Activated naive CD4-positive, alpha-beta T cell treated with anti-CD3 and anti-CD28 coated beads, Interleukin-2, amount 50 U/mL, for 72 hours (primary cell): ENCODE data around the gene BCL2L13. TPM values are rescaled to one million over a fixed set of nuclear protein-coding genes. Genes with fewer than 3 reads are reported as not detected.

Experiments
- ATAC-seq, 2 donors: fragments of 150-1000 bp; cut with Tn5 transposase; 2 replicates each; pipeline ENCODE4 v1.10.0; 2021; ENCODE audit warnings: mild to moderate bottlenecking in 2 of 2, moderate library complexity in 2 of 2
- DNase-seq, 2 donors: peaks; one replicate each; pipeline ENCODE4 v3.0.0; 2021 to 2022; ENCODE audit warnings: low spot score in 2 of 2
- H3K27ac Mint-ChIP-seq, 2 donors: one replicate each; pipeline ENCODE4 v1.8.0; 2022; ENCODE audit warnings: mild to moderate bottlenecking in 2 of 2, mixed read lengths in 2 of 2
- H3K36me3 Mint-ChIP-seq, 2 donors: one replicate each; pipeline ENCODE4 v1.8.0; 2022; ENCODE audit warnings: mixed read lengths in 2 of 2
- H3K9me3 Mint-ChIP-seq, 2 donors: one replicate each; pipeline ENCODE4 v1.8.0; 2022; ENCODE audit warnings: mixed read lengths in 2 of 2
- total RNA-seq, 2 donors: library from RNA; stranded (reverse); gene quantifications; one replicate each; pipeline ENCODE4 v1.2.3, GENCODE V29; 2022

BCL2L13 gene
- 10 to 100 TPM; 22.3 to 34.5 TPM for total RNA-seq

DNA sequence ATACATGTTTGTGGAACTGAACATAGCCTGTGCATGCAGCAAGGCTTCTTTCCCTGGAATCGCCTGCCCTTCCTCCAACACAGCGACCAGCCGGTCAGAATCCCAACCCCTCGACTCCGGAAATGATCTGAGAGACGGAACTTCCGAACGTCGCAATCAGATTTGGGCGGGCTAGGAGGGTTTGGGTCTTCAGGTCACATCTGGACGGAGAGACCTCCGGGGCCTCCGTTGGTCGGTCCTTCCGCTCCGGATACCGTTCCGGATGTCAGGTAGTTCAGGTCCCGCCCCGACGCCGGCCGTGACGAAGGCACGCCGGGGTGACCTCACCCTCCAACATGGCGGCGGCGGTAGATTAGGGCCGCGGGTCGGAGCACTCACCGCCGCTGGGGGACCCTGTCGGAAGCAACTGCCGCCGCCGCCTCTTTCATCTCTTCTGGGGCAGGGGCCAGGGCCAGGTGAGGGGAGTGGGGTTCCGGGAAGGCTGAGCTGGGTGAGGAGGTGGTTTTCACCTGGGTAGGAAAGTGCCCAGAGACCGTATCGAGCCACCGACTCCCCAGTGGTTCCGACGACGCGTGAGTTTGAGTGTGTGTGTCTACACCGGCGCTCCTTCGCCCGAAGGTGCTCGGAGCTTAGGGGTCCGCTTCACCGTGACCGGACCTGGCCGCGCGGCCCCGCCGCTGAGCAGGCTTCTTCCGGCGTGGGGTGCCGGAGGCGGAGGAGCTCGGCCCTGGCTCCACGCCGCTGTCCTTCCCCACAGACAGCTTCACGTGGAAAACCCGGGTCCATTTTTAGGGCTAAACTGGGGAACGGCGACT, at the start of gene BCL2L13:
Gene BCL2L13, plus strand, starts transcription at position 326 of the 815 bp plus-strand sequence. CDS start 16,955 bp downstream, outside the sequence.
- Mint-ChIP-seq H3K36me3 (peaks cover 23 to 25% of the 10 kb centered on the region in 2 donors), H3K27ac (peak within 1 kb of the TSS; percentile 96 to 97), H3K9me3 (no peaks in the 10 kb centered on the region)
- ATAC-seq (peak; percentile 98), DNase-seq (peak; percentile 87 to 88)

GRCh38 chr22:17589810-17590375, 48.7 kb upstream of the BCL2L13 start:
- DNase-seq (no peak), ATAC-seq (no peak)
- no peaks in the 10 kb centered on the region for H3K36me3 Mint-ChIP-seq
- H3K27ac Mint-ChIP-seq, result no peak overlapping the region
- no peaks in the 10 kb centered on the region for H3K9me3 Mint-ChIP-seq

GRCh38 chr22:17590586-17590985, 48.0 kb upstream of the BCL2L13 start:
- no peak overlapping the region for H3K27ac Mint-ChIP-seq

DNA sequence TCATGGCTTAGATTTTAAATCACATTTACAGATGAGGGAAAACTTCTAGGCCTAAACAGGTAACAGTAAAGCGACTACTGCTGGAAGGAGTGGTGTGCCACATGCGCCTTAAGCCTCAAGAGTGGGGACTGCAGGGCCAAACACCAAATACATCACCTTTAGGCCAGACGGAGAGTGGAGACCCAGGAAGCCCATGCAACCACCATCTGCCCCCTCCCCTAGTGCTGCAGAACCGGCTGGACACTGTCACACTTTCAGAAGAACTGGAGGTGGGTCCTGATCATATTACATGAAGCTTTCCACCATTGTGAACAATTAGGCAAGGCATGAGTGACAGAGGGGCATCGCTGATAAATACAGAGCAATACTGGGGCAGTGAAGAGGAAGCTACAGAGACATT, 46.4 kb upstream of the BCL2L13 start:
- DNase-seq (peak in 1 of 2 donors; percentile 7), ATAC-seq (no peak)
- Mint-ChIP-seq H3K9me3 (no peaks in the 10 kb centered on the region), H3K27ac (no peak overlapping the region), H3K36me3 (peaks cover 0 to 5% of the 10 kb centered on the region in 2 donors)

More at GRCh38 chr22:17590586-17590985, 48.0 kb upstream of the BCL2L13 start:
- DNase-seq, result no peak
- Mint-ChIP-seq H3K36me3 (no peaks in the 10 kb centered on the region), H3K9me3 (no peaks in the 10 kb centered on the region)
- no peak for ATAC-seq

DNA sequence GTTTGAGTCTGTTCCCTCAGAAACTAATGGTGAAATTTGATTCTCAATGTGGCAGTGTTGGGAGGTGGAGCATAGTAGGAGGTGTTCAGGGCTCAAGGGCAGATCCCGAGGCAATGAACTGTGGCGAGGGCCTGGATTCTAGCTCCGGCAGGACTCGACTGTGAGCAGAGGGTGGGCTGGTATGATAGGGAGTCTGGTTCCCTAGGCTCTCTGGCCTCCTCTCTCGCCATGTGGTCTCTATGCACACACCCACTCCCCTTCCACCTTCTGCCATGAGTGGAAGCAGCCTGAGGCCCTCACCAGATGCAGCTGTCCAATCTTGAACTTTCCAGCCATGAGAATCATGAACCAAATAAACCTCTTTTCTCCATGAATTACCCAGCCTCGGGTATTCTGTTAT, 42.3 kb upstream of the BCL2L13 start:
- no peaks in the 10 kb centered on the region for H3K9me3 Mint-ChIP-seq
- H3K36me3 Mint-ChIP-seq, result peaks cover 11 to 16% of the 10 kb centered on the region in 2 donors
- ATAC-seq, result no peak
- DNase-seq, result no peak
- no peak overlapping the region for H3K27ac Mint-ChIP-seq

- Mint-ChIP-seq H3K27ac (peak overlapping the region in 1 of 2 donors; percentile 74), H3K9me3 (no peaks in the 10 kb centered on the region), H3K36me3 (peaks cover 11 to 16% of the 10 kb centered on the region in 2 donors)
- DNase-seq (no peak), ATAC-seq (peak; percentile 30 to 56)
These were observed 41.3 kb upstream of the BCL2L13 start for GRCh38 chr22:17597217-17597616.

DNA sequence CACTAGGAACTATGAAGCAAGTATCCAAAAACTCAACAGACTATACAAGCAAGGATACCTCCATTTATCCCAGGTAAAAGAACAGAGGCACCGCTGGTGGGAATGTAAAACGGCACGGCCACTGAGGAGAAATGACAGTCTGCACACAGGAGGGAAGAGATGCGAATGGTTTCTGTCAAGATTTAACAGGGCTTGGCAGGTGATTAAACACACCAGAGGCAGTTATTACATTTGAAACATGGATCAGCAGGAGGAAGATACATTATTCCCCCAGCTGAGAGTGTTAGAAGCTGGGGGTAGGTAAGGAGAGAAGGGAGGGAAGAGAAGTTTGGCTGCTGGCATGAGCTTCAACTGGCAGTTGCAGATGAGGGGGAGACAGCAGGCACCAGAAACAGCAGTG, 40.2 kb upstream of the BCL2L13 start:
- Mint-ChIP-seq H3K27ac (peak overlapping the region in 1 of 2 donors; percentile 6), H3K36me3 (peaks cover 11 to 16% of the 10 kb centered on the region in 2 donors), H3K9me3 (no peaks in the 10 kb centered on the region)
- ATAC-seq (no peak), DNase-seq (no peak)

DNA sequence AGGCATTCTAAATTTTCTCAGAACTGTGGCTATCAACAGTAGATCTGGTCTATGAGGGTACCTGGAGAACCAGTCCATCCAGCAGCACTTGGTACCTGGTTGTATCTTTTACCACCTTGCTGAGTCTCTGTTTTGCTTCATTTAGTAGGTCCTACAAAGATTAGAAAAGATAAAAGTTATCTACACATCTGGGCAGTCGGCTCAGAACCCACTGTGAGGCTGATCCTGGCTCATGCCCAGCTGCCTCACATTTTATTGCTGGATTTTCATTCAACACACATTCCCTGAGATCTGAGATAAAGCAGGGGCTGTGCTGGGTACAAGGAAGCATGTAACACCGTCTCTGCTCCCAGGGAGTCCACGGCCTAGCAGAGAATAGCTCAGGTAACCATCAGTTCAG, 37.5 kb upstream of the BCL2L13 start:
- H3K36me3 Mint-ChIP-seq, result peaks cover 11 to 16% of the 10 kb centered on the region in 2 donors
- H3K9me3 Mint-ChIP-seq, result no peaks in the 10 kb centered on the region
- ATAC-seq (no peak), DNase-seq (no peak)
- peak overlapping the region; percentile 50 to 63 for H3K27ac Mint-ChIP-seq

GRCh38 chr22:17603668-17604067, 34.9 kb upstream of the BCL2L13 start:
- H3K27ac Mint-ChIP-seq, result no peak overlapping the region
- no peak for ATAC-seq
- DNase-seq, result no peak
- peaks cover 5% of the 10 kb centered on the region in 2 donors for H3K36me3 Mint-ChIP-seq
- no peaks in the 10 kb centered on the region for H3K9me3 Mint-ChIP-seq

DNA sequence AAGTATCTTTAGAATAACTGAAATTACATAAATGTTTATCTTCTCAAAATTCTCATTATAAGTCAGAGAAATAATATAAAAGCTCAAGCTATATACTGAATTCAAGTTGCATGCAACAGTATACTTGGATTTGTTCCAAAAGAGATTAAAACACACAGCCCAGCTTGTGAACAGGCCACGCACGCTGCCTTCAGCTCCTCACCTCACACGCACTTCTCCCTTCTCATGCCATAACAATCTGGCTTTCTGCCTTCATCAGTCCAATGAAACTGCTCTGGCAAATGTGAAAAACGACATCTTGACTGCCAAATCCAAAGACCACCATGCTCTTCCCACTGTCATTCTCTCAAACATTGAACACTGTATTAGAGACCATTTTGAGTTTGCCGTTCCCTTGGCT, 32.1 kb upstream of the BCL2L13 start:
- Mint-ChIP-seq H3K27ac (peak overlapping the region in 1 of 2 donors; percentile 87), H3K36me3 (no peaks in the 10 kb centered on the region), H3K9me3 (no peaks in the 10 kb centered on the region)
- ATAC-seq, result no peak
- no peak for DNase-seq

DNA sequence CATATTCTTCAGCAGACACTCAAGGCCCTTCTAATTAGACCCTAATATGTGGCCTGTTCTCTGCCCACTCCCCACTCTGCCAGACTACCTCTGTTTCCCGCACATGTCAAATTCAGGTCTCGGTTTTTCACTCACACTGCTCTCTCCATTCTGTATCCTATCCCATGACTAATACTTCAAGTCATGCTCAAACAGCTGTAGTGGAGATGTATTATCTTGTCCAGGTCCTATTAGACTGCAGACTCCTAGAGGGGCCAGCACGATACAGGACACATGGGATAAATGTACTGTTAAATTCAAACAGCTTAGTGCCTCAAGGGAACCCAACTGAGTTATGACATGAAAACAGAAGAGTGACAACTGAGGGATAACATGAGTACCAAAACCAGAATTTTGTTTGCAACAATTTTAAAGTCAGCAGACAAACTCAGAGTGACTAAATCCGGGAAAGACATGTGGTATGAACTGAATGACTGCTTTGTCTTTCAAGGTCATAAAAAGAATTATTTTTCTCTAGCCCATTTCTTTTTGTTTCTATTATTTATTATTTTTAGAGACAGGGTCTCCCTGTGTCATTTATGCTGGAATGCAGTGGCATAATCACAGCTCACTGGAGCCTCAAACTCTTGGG, 30.6 kb upstream of the BCL2L13 start:
- H3K9me3 Mint-ChIP-seq, result no peaks in the 10 kb centered on the region
- H3K27ac Mint-ChIP-seq, result peak overlapping the region in 1 of 2 donors; percentile 70
- ATAC-seq (peak in 1 of 2 donors; percentile 50), DNase-seq (no peak)
- H3K36me3 Mint-ChIP-seq, result no peaks in the 10 kb centered on the region

- Mint-ChIP-seq H3K9me3 (no peaks in the 10 kb centered on the region), H3K36me3 (no peaks in the 10 kb centered on the region), H3K27ac (peak overlapping the region in 1 of 2 donors; percentile 79)
- DNase-seq (no peak), ATAC-seq (no peak)
These were observed 26.5 kb upstream of the BCL2L13 start for GRCh38 chr22:17612057-17612456.

DNA sequence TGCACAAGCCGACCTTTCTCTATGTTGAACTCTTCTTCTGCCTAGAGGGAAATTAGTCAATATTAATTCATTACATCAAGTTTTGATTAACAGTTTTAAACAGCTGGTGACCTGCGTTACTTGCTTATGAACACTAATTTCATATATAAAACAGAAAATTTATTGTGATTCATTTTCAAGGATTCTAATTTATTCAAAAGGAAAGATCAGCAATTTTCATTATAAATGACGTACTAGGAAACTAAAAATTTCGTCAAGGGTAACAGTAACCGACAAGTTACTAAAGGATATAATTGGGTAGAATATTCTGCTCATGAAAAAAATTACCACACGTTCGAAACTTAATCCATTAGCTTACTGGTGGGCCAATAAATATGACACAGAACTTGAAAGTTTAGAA, 25.3 kb upstream of the BCL2L13 start:
- H3K9me3 Mint-ChIP-seq, result no peaks in the 10 kb centered on the region
- H3K27ac Mint-ChIP-seq, result no peak overlapping the region
- ATAC-seq, result no peak
- no peak for DNase-seq
- no peaks in the 10 kb centered on the region for H3K36me3 Mint-ChIP-seq

DNA sequence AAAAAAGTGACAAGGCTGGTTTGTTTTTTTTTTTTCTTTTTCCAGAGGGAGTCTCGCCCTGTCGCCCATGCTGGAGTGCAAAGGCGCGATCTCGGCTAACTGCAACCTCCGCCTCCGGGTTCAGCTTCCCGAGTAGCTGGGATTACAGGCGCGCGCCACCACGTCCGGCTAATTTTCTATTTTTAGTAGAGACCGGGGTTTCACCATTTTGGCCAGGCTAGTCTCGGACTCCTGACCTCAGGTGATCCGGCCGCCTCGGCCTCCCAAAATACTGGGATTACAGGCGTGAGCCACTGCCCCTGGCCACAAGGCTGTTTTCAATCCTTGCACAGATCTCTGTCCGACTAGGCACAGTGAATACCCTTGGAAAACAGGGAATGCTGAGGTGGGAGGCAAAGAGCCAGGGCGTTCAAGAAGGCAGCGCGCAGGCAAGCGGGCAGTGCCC, 10.6 kb upstream of the BCL2L13 start:
- Mint-ChIP-seq H3K36me3 (peaks cover 0 to 11% of the 10 kb centered on the region in 2 donors), H3K27ac (peak overlapping the region; percentile 97), H3K9me3 (no peaks in the 10 kb centered on the region)
- DNase-seq (no peak), ATAC-seq (no peak)

DNA sequence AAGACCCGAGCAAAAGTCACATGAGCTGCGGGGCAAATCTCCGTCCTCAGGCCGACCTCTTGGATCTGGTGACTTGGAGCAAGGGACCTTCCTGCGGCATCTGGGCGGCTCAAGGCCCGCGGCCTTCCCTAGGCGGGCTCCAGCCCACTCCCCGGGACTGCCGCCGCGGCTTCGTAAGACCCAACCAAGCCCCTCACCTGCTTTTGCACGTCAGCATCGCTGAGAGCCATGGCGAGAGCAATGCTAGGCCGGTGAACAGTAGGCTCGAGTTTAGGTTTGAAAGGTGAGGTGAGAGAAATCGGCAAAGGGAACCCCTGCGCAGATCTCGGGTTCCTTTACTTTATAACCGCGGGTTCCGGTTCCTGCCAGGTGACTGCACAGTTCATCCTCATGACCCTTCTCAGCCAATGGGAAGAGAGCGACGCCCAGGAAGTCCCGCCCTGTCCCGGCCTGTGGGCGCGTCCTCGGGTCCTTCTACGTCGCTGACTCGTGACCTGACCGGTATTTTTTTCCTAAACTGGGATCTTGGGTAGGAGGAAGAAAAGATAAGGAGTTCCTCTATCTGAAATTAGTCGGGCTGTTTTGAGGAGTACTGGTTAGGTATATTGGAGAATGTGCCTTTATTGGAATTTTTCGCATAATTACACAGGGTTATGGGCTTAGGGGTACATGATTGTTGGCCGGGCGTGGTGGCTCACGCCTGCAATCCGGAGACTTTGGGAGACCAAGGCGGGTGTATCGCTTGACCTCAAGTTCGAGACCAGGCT, 10.0 kb upstream of the BCL2L13 start, which contains the start of gene ATP6V1E1:
Gene ATP6V1E1, minus strand, starts transcription at position 344 of the 767 bp plus-strand sequence. Its CDS starts 114 bp downstream, at position 230.
- H3K36me3 Mint-ChIP-seq, result peaks cover 0 to 11% of the 10 kb centered on the region in 2 donors

DNA sequence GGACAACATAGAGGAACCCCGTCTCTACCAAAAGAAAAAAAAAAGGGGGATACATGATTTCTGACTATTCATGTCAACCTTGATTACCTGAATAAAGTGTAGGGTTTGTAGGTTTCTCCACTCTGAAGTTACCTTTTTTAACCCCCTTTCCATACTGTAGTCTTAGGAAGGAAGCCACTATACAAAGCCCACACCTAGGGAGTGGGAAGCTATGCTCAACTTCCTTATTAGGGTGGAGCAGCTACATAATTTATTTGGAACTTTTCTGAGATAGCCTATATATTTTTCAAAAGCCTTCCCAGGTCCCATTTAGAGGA, 9.4 kb upstream of the BCL2L13 start:
- Mint-ChIP-seq H3K27ac (peak overlapping the region; percentile 97), H3K9me3 (no peaks in the 10 kb centered on the region), H3K36me3 (peaks cover 0 to 11% of the 10 kb centered on the region in 2 donors)
- DNase-seq (no peak), ATAC-seq (no peak)

More for the DNA sequence above, 10.0 kb upstream of the BCL2L13 start, which contains the start of gene ATP6V1E1:
- H3K27ac Mint-ChIP-seq, result peak within 1 kb of the TSS; percentile 97
- ATAC-seq, result peak; percentile 100
- H3K9me3 Mint-ChIP-seq, result no peaks in the 10 kb centered on the region
- DNase-seq, result peak; percentile 93 to 96
